ENCODE data around the gene MAGI1.

The MAGI1 gene

DNA sequence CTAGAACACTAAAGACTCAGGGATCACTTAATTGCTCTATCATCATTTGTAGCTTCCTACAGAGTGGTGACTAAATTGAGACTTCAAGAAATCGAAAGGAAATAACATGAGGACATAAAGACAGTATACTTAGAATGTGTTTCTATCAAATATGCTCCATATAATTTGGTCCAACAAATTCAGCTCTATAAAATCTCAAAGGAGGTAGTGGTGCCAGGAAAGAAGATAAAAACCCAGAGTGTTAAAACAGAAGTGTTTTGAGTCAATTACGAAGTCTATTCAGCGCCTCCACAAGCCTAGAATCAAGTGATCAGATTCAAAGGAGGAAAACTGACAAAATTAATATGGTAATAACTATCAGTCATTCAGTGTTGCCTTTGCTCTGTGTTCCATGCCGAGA is 22.9 kb downstream of the MAGI1 start:
- in situ Hi-C loops (cut with MboI; ENCODE audit: low sequenced_read_pairs): no loop called here

DNA sequence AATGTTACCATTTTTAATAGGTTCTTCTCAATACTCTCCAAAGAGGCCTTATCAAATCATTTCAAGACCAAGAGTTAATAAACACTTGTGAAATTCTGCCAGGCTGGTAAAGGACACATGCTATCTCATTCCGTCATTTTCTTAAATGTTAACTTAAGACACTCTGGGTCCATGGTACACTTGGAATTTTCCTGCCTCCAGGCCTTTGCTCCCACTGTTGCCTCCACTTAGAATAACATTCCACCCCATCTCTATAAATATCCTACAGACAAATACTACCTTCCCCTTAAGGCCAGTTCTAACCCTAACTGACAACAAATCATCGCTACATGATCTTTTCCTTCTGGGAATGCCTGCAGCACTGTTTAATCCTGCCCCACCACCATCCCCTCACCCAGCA is 24.1 kb downstream of the MAGI1 start:
- in situ Hi-C loops (cut with MboI; ENCODE audit: low sequenced_read_pairs): no loop called here

DNA sequence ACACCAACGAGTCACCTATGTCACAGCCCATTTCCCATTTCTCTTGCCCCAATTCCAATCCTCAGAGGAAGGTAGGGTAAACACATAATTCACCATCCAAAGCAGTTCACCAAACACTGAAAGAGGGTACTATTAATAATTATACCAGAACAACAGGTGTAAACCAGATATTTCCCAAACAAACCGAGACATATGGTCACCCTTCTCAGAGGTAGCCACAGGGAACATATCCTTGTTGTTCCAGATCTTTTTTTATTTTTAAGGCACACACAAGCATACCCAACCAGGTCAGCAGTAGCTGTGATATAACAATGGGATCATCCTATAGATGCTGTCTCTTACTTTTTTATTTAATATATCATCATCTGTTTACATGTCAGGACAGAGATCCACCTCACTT is 24.7 kb downstream of the MAGI1 start:
- in situ Hi-C loops (cut with MboI; ENCODE audit: low sequenced_read_pairs): no loop called here

DNA sequence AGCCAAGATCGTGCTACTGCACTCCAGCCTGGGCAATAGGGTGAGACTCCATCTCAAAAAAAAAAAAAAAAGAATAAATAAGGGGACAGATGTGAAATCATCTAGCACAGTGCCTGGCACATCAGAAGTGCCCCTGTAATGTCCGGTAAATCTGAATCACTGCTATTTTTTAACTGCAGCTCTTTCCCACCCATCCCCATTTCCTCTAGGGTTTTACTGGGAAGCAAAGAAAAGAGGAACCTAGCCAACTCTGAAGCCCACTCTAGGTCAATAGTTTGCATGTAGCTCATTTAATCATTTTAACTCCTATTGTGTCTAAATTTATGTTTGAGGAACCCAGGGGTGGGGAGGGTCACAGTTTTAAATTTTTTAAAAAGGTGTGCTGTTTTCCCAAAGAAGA is 26.0 kb downstream of the MAGI1 start:
- in situ Hi-C loops (cut with MboI; ENCODE audit: low sequenced_read_pairs): no loop called here

DNA sequence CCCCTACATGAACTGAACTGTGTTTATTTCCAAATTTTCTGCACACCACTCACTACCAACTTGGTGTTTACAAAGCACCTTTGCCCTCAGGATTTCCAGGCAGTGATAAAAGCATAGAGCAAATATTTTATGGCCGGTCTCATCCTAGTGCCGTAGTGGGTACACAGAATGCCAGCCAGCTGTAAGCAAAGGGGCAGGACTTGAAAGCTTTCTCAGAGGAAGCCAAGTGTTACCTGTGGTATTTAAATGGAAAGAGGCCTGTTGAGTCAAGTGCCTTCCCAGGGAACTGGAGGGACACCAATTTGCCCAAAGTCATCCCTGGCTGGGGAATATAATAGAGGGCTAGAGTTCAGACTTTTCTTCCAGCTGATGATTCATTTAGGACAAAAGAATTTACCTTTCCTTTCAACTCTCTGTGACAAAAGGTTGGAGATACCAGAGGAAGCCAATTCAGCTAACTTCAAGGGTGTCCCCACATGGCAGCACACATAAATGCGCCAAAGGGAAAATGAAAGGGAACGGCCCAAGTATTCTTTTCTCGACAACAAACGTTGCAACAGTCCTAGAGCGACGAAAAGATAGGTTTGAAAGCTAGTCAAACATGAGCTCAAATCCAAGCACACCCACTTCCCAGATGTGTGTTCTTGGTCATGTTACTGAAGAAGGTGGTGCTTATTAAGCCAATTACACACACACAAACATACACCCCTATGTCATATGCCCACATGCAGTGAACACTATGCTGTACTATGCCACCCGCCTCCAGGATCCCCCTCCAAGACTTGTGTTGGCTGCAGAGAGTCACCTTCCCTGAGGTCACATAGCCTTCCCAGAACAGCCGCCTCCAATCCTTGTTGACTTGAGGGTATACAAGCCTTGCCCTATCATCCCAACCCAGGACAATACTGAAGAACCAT is 27.7 kb downstream of the MAGI1 start:
- in situ Hi-C loops (cut with MboI; ENCODE audit: low sequenced_read_pairs): no loop called here

DNA sequence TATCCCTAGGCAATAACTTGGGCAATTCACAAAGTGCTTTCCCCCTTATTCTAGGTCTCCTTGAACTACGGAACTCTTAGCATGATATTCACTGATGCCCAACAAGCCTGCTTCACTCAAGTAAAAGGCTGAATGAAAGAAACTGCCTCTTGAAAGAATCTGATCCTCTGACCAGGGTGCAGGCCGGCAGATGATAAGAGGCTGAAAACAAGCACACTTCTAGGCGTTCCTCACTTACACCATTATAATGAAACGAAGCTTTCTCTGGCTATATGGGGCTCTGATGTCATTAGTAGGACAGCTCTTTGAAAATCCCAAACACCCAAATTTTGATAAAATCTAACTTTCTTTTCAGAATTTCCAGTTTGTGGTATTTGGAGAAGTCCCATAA is 28.4 kb downstream of the MAGI1 start:
- in situ Hi-C loops (cut with MboI; ENCODE audit: low sequenced_read_pairs): no loop called here

DNA sequence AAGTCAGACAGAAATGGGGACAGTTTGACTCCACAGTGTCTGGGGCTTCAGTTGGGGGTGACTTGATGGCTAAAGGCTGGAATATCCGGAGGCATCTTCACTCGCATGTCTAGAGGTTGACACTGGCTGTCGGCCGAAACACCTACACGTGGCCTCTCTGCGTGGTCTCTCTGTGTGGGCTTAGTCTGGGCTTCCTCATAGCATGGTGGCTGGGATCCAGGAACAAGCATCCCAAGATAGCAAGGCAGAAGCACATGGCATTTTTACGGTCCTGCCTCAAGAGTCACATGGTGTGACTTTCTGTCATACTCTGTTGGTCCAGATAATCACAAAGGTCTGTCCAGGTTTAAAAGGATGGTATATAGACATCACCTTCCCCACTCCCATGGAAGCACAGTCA is 34.5 kb downstream of the MAGI1 start:
- in situ Hi-C loops (cut with MboI; ENCODE audit: low sequenced_read_pairs): no loop called here

DNA sequence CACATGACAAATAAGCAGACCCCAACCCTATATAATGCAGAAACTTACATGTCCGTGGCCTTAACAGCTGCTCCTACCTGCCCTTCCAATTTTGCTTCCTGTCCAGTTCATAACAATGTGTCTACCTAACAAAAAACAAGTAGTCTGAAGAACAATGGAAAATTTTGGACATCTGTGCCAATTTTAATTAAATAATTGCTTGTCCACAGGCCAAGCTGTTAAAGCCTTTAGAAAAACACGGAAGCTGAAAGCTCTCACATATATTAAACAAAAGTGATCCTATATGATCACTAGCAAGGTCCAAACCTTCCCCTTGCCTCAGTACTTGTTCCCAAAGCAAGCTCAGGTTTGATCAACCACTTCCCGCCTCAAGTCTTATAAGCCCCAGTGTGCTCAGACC is 37.1 kb downstream of the MAGI1 start:
- in situ Hi-C loops (cut with MboI; ENCODE audit: low sequenced_read_pairs): no loop called here

DNA sequence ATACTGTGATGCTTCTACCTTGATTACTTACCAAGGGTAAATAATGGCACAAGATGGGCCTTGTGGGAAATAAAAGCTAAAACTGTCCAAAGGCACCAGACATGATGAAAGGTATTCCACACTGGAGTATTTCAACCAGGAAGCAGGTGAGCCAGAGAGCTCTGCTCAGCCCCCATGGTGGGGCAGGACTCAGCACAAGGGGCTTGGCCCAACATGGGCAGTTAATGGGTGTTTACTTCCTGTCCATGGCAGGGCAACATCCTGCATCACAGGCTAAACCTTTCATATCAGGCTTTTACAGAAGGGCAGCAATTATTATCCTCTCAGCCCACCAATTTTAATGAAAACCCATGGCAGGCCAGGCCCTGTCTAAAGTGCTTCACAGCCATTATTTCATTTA is 38.2 kb downstream of the MAGI1 start:
- in situ Hi-C loops (cut with MboI; ENCODE audit: low sequenced_read_pairs): no loop called here

DNA sequence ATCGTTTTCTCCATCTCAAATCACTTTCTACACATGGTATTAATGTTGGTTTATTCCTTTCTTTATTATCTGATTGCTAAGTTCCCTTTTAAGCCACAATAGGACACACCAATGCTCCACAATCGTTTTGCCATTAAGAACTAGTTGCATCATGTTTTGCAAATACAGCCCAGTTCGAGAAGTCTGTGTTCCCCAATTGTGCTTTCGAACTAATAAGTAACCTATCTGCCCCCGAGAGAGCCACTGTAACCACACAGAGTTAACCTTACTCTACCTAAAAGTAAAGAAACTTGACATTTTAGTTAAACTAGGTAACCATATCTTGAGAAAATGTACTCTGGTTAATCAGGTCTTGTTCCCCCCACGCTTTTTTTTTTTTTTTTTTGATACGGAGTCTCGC is 39.1 kb downstream of the MAGI1 start:
- in situ Hi-C loops (cut with MboI; ENCODE audit: low sequenced_read_pairs): no loop called here

DNA sequence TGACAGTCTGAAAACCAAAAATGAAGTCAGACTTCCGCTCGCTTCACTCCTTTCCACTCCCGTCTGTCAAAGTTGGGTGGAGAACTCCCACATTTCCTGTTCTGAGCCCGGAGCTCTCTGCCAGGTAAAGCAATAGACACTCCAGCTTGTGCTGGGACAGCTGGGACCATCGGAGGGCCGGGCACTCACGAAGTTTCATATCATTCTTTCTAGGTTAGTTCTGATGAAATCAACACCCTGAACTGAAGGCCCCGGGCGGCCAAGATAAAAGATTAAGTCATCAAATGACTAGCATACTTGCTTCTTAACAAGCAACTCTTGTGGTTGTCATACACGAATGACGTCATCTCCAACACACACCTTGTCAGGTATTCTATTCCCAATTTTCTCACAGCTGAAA is 42.1 kb downstream of the MAGI1 start:
- in situ Hi-C loops (cut with MboI; ENCODE audit: low sequenced_read_pairs): no loop called here

DNA sequence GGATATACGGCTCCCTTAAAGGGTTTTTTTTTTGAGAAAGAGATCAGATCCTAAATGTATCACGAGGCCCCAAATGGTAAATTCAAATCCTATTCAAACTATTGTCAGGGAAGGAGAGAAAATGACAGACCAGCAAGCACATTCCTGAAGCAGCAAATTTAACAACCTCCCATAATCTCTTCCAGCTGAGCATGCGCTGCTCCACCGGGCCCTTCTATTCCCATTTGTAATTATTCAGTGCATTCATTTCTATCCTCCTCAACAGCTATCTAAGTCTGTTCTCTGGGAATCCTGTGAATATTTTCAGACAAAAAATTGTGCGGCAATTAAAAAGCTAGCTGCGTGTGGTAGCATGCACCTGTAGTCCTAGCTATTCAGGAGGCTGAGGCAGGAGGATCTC is 43.2 kb downstream of the MAGI1 start:
- in situ Hi-C loops (cut with MboI; ENCODE audit: low sequenced_read_pairs): no loop called here

DNA sequence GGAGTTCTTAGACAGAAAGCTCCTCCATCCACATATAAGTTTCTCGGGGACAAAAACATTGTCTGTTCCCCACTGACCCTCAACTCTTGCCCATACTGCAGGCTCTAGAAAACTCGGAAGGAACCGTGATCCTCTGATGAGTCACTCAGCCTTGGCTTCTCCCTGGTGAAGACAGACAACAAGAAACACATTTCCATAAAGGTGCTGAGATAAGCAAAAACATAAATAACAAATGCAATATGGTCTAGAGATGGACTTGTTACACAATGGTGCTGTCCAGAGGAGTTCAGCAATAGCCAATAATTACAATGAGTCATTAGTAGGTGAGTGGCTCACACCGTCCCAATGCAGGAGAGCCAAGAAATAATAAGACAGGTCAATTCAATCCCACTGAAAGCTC is 43.7 kb downstream of the MAGI1 start:
- in situ Hi-C loops (cut with MboI; ENCODE audit: low sequenced_read_pairs): no loop called here

DNA sequence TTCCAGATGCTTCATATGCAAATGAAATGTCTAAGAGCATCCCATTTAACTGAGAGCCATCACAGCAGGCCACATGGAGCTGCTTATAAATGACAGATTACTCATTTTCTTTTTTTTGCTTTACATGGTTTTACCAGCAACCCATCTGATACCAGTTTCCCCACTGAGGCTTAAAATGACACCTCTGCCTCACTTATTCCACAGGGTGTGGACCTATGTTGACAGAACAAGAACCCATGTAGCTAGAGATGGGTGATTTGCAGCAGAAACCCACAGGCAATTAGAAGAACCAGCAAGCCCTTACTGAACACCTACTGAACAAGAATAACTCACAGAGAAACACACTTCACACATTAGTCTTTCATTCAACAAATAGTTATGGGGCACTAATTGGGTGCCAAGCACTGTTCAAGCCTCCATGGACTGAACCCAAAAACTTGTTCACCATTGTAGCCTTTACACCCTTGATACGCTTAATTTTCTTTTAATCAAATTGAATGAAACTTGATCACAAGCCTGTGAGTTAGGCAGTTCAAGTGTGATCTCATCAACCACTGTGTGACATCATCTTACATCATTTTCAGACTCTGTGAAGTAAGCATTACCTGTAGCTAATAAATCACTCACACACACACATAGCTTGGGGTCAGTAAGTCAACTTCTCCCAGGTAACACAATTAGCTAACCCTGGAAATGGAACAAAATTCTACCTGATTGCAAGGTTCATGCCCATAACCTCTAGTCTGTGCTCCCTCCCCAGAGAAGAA is 45.4 kb downstream of the MAGI1 start:
- in situ Hi-C loops (cut with MboI; ENCODE audit: low sequenced_read_pairs): no loop called here

DNA sequence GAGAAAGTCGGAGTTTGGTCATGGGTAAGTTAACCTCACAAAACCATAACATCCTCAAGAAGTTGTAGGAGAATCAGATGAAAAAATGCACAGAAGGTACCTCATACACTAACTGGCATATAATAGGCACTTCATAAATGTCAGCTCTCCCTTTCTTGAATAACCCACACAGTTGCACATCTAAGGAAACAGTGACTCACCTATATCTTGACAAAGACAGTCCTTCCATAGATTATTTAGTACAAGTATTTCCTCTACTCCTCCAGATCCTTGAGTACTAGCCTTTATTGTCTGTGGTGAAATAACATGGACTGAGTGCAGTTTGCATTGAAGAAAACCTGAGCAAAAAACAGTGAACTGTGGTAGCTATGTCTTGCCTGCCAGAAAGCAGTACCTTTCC is 46.6 kb downstream of the MAGI1 start:
- in situ Hi-C loops (cut with MboI; ENCODE audit: low sequenced_read_pairs): no loop called here

DNA sequence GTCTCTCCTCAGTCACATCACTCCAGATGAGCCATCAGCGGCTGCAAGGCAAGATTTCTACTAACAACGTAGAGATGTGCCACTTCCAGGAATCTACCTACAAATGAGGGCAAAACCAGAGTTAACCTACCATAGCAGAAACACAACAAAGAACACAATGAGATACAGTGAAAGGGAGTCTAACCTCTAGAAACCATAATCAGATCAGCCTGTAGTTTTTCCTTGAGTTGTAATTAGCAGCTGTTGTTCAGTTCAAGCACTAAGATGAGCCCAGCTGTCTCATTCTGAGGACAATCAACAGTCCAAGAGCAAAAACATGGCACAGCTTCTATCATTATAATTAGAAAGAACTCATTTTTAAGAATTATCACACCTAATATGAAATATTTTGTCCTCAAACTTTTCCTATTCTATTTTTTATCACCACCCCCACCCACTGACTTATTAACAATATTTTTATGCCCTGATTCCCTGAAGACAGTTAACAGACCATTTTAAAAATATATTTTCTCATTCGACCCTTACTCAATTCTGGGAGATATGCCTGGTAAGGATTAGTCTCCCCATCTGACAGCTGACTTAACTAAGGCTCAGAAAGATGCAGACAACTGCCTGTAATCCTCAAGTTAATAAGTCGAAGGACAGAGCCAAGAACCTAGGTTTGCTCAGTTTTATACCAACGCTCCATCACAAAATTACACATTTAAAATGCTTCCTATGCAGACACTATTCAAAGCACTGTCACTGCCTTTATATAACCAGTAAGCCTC is 50.1 kb downstream of the MAGI1 start:
- in situ Hi-C loops (cut with MboI; ENCODE audit: low sequenced_read_pairs): no loop called here

DNA sequence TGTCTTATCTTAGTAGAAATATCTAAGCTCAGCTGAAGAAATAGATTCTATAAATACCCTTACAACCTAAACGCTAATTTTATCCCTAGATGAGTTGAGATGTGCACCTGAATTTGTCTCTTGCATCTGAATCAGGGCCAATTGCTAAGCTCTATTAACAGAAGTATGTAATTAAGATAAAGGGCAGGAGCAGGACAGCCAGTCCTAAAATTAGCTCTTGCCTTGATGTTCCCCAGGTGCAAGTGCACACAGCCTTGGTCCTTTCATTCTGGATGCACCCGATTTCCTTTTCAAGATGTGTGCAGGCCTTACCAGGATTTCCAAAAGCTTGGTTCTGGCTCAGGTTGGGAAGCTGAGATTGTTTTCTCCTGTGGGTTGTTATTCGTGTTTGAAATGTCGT is 52.4 kb downstream of the MAGI1 start:
- in situ Hi-C loops (cut with MboI; ENCODE audit: low sequenced_read_pairs): no loop called here

DNA sequence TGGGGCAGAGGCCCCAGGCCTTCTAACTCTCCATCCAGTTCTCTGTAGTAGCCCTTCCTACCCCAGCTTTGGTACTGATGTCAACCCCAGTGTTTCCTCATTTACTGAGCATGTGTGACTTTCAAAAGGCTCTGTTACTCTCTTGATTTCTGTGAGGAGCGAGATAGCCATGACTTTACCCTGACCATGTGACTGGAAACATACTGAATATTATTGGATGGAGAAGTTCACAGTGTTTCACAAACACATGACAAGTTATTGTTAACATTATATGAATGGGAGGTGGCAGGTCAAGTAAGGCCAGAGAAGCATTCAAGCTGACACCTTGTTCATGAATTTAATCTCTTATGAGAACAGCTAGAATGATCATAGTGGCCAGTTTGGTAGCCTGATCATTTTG is 53.7 kb downstream of the MAGI1 start:
- in situ Hi-C loops (cut with MboI; ENCODE audit: low sequenced_read_pairs): no loop called here

DNA sequence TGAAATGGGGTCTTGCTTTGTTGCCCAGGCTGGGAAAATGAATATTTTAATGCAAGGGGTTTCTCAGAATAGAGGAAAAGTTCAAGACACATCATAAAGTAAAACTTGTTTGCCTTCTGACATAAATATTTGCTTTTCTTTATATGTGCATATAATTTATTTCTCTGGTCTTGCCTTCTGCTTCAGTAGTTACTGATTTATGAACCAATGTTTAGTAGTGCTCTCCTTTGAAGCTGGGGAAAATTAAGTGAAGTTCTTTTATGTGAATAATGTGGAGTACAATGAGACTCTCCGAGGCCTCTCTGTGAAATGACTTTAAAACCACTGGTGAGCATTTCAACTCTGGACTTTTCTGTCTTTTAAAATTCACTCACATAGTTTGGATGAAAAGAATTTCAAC is 55.6 kb downstream of the MAGI1 start:
- in situ Hi-C loops (cut with MboI; ENCODE audit: low sequenced_read_pairs): no loop called here

DNA sequence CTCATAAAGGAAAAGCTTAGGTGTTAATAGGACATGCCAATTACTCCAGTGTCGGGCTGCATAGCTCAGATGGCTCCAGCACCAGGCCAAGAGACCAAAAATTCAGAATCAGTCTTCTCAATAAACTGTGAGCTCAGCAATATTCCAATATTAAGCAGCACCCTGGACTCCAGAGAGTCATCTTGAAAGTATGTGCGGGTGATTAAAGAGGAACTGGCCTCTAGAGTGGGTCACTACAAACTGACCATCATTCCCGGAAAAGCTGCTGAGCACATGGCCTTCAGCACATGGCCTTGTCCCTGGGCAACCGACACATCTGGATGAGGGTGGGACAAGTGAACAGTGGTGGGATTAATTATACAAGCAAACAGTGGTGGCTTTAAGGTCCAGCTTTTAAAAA is 59.0 kb downstream of the MAGI1 start:
- in situ Hi-C loops (cut with MboI; ENCODE audit: low sequenced_read_pairs): no loop called here

DNA sequence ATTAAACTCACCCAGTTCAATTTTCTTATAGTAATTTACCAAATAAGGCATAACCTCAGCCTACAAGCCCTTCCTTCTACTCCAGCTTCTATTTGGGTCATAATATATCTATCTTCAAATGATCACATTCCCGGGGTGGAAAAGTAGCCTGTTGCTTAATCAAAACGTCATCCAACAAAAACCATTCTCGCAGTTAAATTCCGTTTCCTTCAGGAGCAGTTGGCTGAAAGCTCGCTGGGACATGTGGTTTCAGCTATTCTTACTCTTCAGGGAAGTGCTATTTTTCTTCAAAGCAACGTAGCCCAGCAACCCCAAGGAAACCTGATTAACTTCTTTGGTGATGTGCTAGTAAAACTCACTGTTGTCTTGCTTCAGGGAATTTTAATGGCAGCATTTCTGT is 59.6 kb downstream of the MAGI1 start:
- in situ Hi-C loops (cut with MboI; ENCODE audit: low sequenced_read_pairs): no loop called here

DNA sequence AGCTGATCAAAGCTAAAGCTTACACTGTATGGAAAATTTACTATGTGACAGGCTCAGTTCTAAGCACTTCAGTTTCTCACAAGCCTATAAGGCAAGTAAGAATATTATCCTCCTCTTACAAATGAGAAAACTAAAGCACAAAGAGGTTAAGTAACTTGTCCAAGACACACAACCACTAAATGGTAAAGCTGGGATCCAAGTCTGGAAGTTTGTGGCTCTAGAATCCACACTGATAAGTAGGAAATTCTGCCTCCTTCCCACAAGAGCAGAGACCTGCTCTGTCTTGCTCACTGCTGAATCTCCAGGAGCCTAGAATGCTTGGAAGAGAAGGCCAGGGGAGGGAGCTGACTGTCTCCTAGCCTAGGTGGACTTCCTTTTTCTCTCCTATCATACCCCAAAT is 60.6 kb downstream of the MAGI1 start:
- in situ Hi-C loops (cut with MboI; ENCODE audit: low sequenced_read_pairs): no loop called here

Measured in HL-60/S4 treated with phorbol 12-myristate 13-acetate at 8.2 ng/mL for 4 days and 3 days (cell line).